Stimulated activated CD8-positive, alpha-beta memory T cell treated with anti-CD3 and anti-CD28 coated beads, Interleukin-7, amount 100 ng/mL, for 48 hours (primary cell): ENCODE results near the gene TBR1.

Experiments used
- DNase-seq, 2 donors: peaks; one replicate each; pipeline ENCODE4 v3.0.0-alpha.2; 2020; ENCODE audit warnings: low read depth in 1 of 2; ENCODE audit errors: extremely low read depth in 1 of 2

TBR1 gene

GRCh38 chr2:161426922-161427663 is 11.0 kb downstream of the TBR1 start:
- no peak for DNase-seq

GRCh38 chr2:161427664-161428587 is 11.8 kb downstream of the TBR1 start:
- DNase-seq = no peak

- no peak for DNase-seq
These were observed 14.3 kb downstream of the TBR1 start for GRCh38 chr2:161430386-161430785.

DNA sequence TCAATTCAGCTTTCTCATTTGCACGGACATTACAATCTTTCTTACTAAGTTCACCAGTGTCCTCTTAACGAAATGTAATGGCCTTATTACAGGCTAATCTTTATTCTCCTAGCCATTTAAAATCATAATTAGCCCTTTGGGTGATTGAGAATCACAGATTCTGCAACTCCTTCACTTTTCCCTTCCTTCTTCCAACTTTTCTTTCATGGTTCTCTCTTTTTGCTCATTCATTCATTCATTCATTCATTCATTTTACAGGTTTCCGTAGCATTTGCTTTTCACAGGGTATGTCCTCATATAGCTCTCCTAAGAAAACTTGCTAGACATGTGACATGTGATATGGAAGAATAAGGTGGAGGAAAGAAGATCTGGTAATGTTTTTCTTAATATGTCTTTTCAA is 16.0 kb downstream of the TBR1 start:
- no peak for DNase-seq

DNA sequence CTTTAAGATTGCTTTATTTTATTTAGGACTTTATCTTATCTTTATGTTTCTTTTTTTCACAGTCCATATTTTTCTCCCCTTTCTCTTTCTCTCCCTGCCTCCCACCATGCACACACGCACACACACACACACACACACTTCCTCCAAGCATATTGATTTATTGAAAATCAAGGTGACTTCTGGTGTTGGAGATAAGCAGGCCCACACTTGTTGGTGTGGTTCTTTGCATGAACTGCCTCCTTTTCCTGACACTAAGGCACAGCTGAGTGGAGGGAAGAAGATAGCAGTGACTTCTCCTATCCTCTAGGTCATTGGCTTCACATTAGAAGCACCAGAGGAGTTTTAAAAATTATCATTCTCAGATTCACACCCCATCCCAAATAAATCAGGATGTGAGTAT is 18.0 kb downstream of the TBR1 start:
- DNase-seq = no peak

DNA sequence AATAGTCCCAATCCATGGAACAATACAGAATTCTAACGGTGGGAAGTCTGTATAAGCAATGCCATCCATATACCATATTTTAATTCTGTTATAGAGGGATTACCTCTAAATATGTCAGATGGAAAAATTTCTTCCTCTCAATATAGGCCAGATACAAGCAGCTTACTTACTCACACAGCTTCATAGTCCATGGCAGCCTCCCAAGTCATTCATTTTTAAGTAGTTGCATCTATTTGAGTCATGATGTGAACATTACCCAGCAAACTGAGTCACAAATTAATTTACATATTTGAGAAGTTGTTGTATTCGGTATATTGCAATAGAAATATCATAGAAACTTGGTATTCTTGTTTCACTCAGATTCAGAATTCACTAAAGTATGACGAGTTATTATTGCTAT is 20.3 kb downstream of the TBR1 start:
- DNase-seq = no peak

- DNase-seq = no peak
These were observed 22.5 kb downstream of the TBR1 start for GRCh38 chr2:161438598-161438997.

GRCh38 chr2:161445097-161445496 is 29.0 kb downstream of the TBR1 start:
- DNase-seq = no peak

GRCh38 chr2:161448431-161448830 is 32.3 kb downstream of the TBR1 start:
- no peak for DNase-seq

- no peak for DNase-seq
These were observed 55.5 kb downstream of the TBR1 start for GRCh38 chr2:161471631-161472030.

- DNase-seq = no peak
These were observed 58.8 kb downstream of the TBR1 start for GRCh38 chr2:161474920-161475319.
